ENCODE measurements around the gene MARCHF10.

DNA sequence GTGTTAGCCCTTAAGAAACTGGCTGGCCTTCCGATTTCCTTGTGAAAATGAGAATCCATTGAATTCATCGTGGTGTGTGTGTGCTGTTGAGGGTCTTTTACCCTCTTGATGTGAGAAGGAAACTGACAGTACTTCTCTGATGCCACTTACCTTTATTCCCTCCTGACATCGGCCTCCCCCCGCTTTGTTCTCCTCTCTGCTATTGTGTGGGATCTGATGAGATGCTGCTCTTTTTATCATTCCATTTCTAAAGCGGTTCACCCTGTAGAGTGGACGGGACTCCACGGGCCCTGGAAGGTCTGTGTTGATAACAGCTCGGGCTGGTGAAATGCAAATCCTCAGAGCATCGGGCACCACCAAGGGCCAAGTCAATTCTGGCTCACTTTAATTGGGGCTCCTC lies 69.8 kb downstream of the MARCHF10 start:
- TF ChIP-seq EZH2 (IDR thresholded peaks at IDR 0.05; ENCODE audit: insufficient read depth, poor library complexity, severe bottlenecking) = no peak
- no peak for TF ChIP-seq EZH2phosphoT487 (IDR thresholded peaks at IDR 0.05; ENCODE audit: insufficient read depth, low read depth)
